GM12864 (cell line): Measurements from ENCODE around the gene HECTD2.
A peak's percentile ranks its signal among the peaks of the same experiment; 100 is the strongest.
"Not testable (repeated sequence)": the region's sequence is repeated elsewhere in the genome, so short reads cannot be mapped to it uniquely, and the experiment has no call there.

Source experiments
- DNase-seq: peaks from one replicate; pipeline ENCODE4 v3.0.0-alpha.2; 2011; ENCODE audit warnings: low read depth
- H3K4me3 ChIP-seq: 2 replicates; pipeline ENCODE4 v1.5.1; 2011; ENCODE audit warnings: mild to moderate bottlenecking, low read depth, low read length, control low read depth
- CTCF ChIP-seq: IDR thresholded peaks from 2 replicates; pipeline ENCODE4 v1.5.1; 2011; ENCODE audit warnings: low read depth, mild to moderate bottlenecking, moderate library complexity, low read length, control low read depth, inconsistent platforms; ENCODE audit errors: missing control alignments

The HECTD2 gene, protein sequence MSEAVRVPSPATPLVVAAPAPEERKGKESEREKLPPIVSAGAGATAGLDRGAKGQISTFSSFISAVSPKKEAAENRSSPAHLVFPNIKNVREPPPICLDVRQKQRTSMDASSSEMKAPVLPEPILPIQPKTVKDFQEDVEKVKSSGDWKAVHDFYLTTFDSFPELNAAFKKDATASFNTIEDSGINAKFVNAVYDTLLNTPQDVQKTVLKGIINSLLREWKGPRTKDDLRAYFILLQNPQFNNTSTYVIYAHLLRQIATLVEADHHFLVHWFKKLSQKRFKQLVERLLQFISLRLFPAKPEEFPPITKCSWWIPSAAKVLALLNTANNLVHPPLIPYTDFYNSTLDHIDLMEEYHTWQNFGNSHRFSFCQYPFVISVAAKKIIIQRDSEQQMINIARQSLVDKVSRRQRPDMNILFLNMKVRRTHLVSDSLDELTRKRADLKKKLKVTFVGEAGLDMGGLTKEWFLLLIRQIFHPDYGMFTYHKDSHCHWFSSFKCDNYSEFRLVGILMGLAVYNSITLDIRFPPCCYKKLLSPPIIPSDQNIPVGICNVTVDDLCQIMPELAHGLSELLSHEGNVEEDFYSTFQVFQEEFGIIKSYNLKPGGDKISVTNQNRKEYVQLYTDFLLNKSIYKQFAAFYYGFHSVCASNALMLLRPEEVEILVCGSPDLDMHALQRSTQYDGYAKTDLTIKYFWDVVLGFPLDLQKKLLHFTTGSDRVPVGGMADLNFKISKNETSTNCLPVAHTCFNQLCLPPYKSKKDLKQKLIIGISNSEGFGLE

GRCh38 chr10:91409869-91410637, at the start of gene HECTD2:
TSS of gene HECTD2 (plus strand) at chr10:91410344. CDS start at chr10:91410439, 95 bp downstream.
- H3K4me3 ChIP-seq, result peak within 1 kb of the TSS; percentile 72
- TF ChIP-seq CTCF, result peak; percentile 36

DNA sequence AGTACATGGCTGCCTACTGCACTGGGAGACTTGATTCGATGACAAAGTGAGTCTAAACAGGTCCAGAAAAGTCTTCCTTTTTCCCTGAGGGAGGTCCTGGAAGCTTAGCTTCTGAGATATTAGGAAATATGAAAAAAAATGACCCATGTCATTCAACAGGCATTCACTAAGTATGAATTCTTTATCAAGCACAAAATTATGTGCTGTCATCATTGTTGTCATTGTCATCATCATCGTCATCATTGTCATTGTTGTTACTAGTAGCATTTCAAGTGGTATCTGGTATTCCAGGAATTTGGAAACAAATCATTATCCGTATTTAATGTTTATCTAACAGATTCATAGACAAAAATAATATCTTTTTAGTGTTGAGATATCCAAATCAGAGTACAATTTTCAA, 49.7 kb upstream of the HECTD2 start:
- TF ChIP-seq CTCF, result no peak
- no peak overlapping the region for H3K4me3 ChIP-seq
- DNase-seq, result no peak

More at GRCh38 chr10:91409869-91410637, at the start of gene HECTD2:
- DNase-seq, result peak; percentile 19

- H3K4me3 ChIP-seq, DNase-seq: not testable (repeated sequence)
Measured at GRCh38 chr10:91365519-91365918, 44.6 kb upstream of the HECTD2 start.

DNA sequence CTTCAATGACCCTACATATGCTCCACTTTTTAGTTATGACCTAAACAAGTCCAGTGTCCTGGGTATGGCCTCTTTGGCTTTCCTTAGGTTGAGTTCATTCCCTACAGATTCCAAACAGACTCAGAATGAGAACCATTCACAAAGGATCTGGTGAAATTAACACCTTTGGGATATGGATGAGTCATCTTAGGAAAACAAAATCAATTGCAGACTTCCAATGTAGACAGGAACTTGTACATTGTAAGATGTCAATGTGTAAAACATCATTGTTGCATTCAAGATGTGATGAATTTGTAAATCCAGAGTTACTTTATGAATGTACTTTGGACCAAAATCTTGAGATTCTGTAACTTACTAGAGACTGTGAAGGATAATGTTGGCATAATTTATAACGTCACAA, 43.4 kb upstream of the HECTD2 start:
- TF ChIP-seq CTCF, result no peak
- no peak overlapping the region for H3K4me3 ChIP-seq
- no peak for DNase-seq

GRCh38 chr10:91367127-91367531, 43.0 kb upstream of the HECTD2 start:
- DNase-seq, result no peak
- no peak for TF ChIP-seq CTCF
- no peak overlapping the region for H3K4me3 ChIP-seq

- no peak overlapping the region for H3K4me3 ChIP-seq
- DNase-seq, result no peak
- TF ChIP-seq CTCF, result no peak
Measured at GRCh38 chr10:91367558-91367957, 42.6 kb upstream of the HECTD2 start.
